Measurements from ENCODE around the gene TAX1BP3. TPM values are rescaled to one million over a fixed set of nuclear protein-coding genes. Genes with fewer than 3 reads are reported as not detected.
A peak's percentile ranks its signal among the peaks of the same experiment; 100 is the strongest.

TAX1BP3 gene
- total and polyA plus RNA-seq, 12 donors, result 134 to 206 (median 168) TPM

DNA sequence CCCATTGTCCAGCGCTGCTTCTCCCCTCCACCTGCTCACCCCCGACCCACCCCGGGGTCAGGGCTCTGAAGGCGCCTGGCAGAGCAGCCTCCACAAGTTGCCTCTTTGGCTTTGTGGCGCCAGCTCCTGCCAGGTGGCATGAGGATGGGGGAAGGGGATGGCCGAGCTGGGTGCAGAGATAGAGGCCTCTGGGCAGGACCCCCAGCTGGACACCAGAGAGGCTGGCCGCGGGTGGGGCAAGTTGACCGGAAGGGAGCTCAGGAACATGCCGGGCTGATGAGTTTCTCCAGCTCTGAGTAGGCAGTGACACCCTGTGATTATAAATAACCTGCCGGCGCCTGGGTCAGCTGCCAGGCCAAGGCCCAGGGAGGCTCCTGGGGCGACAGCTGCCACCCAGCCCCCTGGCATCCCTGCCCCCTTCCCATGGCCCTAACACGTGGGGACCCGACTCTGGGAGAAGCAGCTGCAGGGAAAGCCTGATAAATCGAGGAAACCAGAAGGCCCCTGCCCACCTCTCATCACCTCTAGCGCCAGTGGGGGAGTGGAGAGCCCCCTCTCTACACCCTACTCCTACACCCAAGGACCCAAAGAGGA, 26.8 kb upstream of the TAX1BP3 start:
- 6 to 7% methylated on average over 17 of the region's 17 CpGs for WGBS, 2 donors
- peak; percentile 48 to 61 for DNase-seq
- peak overlapping the region; percentile 32 to 62 (median 54) for H3K4me3 ChIP-seq
- TF ChIP-seq, protein P1, sequence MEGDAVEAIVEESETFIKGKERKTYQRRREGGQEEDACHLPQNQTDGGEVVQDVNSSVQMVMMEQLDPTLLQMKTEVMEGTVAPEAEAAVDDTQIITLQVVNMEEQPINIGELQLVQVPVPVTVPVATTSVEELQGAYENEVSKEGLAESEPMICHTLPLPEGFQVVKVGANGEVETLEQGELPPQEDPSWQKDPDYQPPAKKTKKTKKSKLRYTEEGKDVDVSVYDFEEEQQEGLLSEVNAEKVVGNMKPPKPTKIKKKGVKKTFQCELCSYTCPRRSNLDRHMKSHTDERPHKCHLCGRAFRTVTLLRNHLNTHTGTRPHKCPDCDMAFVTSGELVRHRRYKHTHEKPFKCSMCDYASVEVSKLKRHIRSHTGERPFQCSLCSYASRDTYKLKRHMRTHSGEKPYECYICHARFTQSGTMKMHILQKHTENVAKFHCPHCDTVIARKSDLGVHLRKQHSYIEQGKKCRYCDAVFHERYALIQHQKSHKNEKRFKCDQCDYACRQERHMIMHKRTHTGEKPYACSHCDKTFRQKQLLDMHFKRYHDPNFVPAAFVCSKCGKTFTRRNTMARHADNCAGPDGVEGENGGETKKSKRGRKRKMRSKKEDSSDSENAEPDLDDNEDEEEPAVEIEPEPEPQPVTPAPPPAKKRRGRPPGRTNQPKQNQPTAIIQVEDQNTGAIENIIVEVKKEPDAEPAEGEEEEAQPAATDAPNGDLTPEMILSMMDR (IDR thresholded peaks at IDR 0.05), result no peak
- peaks cover 0 to 26% (median 18%) of the 10 kb centered on the region in 9 donors for H3K4me1 ChIP-seq
- H3K27ac ChIP-seq, result peak overlapping the region in 9 of 10 donors; percentile 39 to 90 (median 80)
- H3K36me3 ChIP-seq, result peaks cover 0 to 4% (median 0%) of the 10 kb centered on the region in 9 donors
- H3K9me3 ChIP-seq, result peaks cover 0 to 10% (median 0%) of the 10 kb centered on the region in 11 donors
- ATAC-seq, result peak; percentile 74 to 91 (median 86)
- intact Hi-C loops (cut with DNase I), result loop anchor here in 1 of 10 donors (2.0 kb wide), 1 partner anchor 28 kb away; the partner anchor contains the start of gene HASPIN
- peaks cover 0 to 44% (median 29%) of the 10 kb centered on the region in 7 donors for H3K27me3 ChIP-seq

DNA sequence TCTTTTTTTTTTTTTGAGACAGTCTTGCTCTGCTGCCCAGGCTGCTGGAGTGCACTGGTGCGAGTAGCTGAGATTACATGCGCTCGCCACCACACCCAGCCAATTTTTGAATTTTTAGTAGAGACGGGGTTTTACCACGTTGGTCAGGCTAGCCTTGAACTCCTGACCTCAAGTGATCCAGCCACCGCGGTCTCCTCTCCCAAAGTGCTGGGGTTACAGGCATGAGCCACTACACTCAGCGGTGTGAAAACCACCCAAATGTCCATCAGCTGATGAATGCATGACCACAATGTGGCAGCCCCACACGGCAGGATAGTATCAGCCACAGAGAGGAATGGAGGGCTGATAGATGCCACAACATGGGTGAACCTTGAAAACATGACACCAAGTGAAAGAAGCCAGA, 25.5 kb upstream of the TAX1BP3 start:
- Histone ChIP-seq H3K36me3 (peaks cover 0 to 8% (median 0%) of the 10 kb centered on the region in 9 donors), H3K4me3 (no peak overlapping the region), H3K27ac (no peak overlapping the region), H3K9me3 (peaks cover 0 to 10% (median 0%) of the 10 kb centered on the region in 11 donors), H3K4me1 (peaks cover 0 to 26% (median 18%) of the 10 kb centered on the region in 9 donors), H3K27me3 (peaks cover 0 to 46% (median 30%) of the 10 kb centered on the region in 7 donors)
- DNase-seq, result no peak
- TF ChIP-seq, protein P1 (IDR thresholded peaks at IDR 0.05), result no peak
- intact Hi-C loops (cut with DNase I), result loop anchor here in 1 of 10 donors (2.0 kb wide), 1 partner anchor 29 kb away; the partner anchor contains the start of gene HASPIN
- no peak for ATAC-seq
- 77% methylated on average over 9 of the region's 9 CpGs for WGBS, 2 donors

DNA sequence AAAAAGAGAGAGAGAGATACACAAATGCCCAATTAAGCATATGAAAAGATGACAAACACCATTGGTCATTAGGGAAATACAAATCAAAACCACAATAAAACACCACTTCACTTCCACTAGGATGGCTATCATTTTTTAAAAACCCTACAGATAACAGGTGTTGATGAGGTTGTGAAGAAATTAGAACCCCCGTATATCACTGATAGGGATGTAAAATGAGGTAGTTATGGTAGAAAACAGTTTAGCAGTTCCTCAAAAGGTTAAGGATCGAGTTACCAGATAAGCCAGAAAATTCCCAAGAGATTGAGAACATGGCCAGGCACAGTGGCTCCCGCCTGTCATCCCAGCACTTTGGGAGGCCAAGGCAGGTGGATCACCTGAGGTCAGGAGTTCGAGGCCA, 24.8 kb upstream of the TAX1BP3 start:
- intact Hi-C loops (cut with DNase I), result no loop called here

DNA sequence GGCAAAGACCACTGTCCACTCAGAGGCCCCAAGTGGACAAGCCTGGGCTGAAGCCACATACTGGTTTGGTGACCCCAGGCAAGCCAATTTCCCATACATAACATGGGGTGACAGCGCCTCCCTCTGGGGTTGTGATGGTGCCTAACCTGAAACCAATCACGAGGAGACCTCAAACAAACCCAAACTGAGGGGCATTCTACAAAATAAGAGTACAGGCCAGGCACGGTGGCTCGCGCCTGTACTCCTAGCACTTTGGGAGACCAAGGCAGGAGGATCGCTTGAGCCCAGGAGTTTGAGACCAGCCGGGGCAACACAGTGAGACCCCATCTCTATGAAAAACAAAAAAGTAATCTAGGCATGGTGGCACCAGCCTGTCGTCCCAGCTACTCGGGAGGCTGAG, 24.0 kb upstream of the TAX1BP3 start:
- H3K36me3 ChIP-seq, result peaks cover 0 to 8% (median 0%) of the 10 kb centered on the region in 9 donors
- DNase-seq (no peak), ATAC-seq (no peak)
- no peaks in the 10 kb centered on the region for H3K9me3 ChIP-seq
- TF ChIP-seq, protein P1 (IDR thresholded peaks at IDR 0.05), result peak in 1 of 9 donors; percentile 18
- no peak overlapping the region for H3K27ac ChIP-seq
- 82 to 86% methylated on average over 9 of the region's 9 CpGs for WGBS, 2 donors
- H3K4me1 ChIP-seq, result peaks cover 0 to 26% (median 18%) of the 10 kb centered on the region in 9 donors
- intact Hi-C loops (cut with DNase I), result no loop called here
- peaks cover 0 to 47% (median 30%) of the 10 kb centered on the region in 7 donors for H3K27me3 ChIP-seq
- H3K4me3 ChIP-seq, result no peak overlapping the region

More for the DNA sequence above, 24.8 kb upstream of the TAX1BP3 start:
- TF ChIP-seq, protein P1 (IDR thresholded peaks at IDR 0.05), result no peak
- WGBS, 2 donors, result 55 to 61% methylated on average over 4 of the region's 4 CpGs
- no peak for ATAC-seq
- no peak overlapping the region for H3K27ac ChIP-seq
- peaks cover 0 to 26% (median 18%) of the 10 kb centered on the region in 9 donors for H3K4me1 ChIP-seq
- H3K4me3 ChIP-seq, result no peak overlapping the region
- peaks cover 0 to 8% (median 0%) of the 10 kb centered on the region in 9 donors for H3K36me3 ChIP-seq
- peaks cover 0 to 49% (median 30%) of the 10 kb centered on the region in 7 donors for H3K27me3 ChIP-seq
- DNase-seq, result no peak
- H3K9me3 ChIP-seq, result peaks cover 0 to 6% (median 0%) of the 10 kb centered on the region in 11 donors
